GM20000 (cell line): ENCODE measurements around the gene CASP9.

Source experiments
- DNase-seq: peaks from one replicate; pipeline ENCODE4 v3.0.0; 2012; ENCODE audit warnings: low spot score
- TF ChIP-seq, protein P1 (sequence below): IDR thresholded peaks from 2 replicates; pipeline ENCODE4 v1.5.1; 2012; ENCODE audit warnings: mild to moderate bottlenecking, control low read depth; ENCODE audit errors: extremely low read depth, missing control alignments

Gene CASP9

DNA sequence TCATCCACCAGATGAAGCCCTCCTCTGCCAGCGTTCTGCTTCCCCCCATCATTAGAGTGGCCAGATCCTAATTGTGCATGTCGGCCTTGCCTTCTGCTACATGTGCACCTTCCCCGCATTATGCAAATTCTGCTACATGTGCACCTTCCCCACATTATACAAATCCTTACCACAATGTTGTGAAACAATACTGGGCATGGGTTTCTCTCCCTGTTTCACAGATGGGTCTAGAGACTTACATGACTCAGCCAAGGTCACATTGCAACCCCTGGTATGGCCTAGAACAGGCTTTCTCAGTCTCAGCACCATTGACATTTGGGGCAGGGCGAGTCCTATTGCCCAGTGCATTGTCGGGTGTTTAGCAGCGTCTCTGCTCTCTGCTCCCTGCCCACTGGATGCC lies 68.5 kb downstream of the CASP9 start:
- no peak for DNase-seq

DNA sequence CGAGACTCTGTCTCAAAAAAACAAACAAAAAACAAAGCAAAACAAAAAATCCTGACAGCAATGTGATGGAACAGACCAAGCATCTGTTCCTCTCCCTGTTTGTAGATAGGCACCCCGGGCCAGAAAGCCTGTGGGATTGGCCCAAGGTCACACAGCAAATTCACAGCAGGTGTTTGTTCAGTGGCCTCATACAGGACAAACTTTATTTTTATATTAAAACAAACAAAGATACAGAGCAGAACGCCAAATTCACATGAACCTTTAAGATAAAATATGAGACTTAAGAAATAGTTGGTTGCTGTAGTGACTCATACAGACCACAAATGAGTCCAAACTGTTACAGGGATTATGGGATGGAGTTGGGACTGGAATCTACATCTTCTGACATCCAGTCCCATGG lies 69.8 kb downstream of the CASP9 start:
- TF ChIP-seq, protein P1, sequence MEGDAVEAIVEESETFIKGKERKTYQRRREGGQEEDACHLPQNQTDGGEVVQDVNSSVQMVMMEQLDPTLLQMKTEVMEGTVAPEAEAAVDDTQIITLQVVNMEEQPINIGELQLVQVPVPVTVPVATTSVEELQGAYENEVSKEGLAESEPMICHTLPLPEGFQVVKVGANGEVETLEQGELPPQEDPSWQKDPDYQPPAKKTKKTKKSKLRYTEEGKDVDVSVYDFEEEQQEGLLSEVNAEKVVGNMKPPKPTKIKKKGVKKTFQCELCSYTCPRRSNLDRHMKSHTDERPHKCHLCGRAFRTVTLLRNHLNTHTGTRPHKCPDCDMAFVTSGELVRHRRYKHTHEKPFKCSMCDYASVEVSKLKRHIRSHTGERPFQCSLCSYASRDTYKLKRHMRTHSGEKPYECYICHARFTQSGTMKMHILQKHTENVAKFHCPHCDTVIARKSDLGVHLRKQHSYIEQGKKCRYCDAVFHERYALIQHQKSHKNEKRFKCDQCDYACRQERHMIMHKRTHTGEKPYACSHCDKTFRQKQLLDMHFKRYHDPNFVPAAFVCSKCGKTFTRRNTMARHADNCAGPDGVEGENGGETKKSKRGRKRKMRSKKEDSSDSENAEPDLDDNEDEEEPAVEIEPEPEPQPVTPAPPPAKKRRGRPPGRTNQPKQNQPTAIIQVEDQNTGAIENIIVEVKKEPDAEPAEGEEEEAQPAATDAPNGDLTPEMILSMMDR, result no peak
- no peak for DNase-seq

More for the DNA sequence above, 68.5 kb downstream of the CASP9 start:
- TF ChIP-seq, protein P1, result no peak

DNA sequence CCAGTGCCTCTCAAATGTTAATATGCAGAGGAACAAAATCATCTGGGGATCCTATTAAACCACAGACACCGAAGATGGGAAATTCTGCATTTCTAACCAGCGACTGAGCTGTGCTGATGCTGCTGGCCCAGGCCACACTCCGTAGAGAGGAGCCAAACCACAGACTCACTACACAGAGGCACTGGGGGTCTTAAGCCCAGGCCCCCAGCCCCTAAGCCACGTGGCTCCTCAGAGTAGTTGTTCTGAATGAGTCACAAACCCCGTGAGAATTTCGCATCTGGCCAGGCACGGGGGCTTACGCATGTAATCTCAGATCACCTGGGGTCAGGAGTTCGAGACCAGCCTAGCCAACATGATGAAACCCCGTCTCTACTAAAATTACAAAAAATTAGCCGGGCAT lies 70.3 kb downstream of the CASP9 start:
- DNase-seq, result no peak
- TF ChIP-seq, protein P1, result no peak

DNA sequence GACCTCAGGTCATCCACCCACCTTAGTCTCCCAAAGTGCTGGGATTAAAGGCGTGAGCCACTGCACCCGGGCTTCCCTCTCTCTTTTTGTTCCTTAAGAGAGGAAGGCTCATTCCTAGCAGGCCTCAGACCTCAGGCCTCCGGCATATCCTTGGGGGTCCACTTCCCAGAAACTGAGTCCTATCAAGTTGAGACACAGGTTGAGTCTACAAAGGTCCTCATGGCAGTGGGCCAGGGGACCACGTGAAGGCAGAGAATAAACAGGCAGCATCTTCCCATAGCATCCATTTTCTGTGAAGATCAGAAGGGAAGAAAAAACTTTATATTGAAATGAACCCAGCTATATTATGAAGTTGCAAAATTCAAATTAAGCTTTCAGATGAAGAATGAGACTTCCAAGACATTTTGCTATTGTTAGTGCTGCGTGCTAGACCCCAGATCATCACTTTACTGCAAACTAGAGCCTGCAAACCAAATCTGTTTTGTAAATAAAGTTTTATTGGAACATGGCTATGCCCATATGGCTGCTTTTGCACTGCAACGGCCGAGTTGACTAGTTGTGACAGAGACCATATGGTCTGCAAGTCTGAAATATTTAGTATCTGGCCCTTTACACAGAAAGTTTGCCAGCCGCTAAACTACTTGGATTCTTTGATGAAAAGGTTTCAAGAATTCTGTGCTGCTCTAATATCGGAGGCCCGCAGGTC lies 71.0 kb downstream of the CASP9 start:
- DNase-seq, result no peak
- TF ChIP-seq, protein P1, result no peak

DNA sequence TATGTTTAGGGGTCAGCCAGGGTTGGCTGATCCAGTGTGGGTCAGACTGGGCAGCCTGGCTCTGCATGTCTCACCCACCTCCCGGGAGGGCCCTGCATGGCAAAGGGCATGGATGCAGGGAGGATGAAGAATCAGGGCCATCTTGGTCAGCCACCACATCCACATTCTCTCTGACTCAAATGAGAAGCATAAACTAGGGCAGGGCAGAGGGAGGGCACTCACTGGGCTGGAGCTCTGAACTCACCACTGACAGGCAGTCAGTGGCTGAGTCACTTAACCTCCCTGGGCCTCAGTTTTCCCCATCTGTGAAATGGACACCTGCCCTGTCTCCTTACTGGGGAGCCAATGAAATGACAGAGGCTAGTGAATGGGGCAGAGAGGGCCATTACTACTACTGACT lies 71.8 kb downstream of the CASP9 start:
- no peak for DNase-seq
- TF ChIP-seq, protein P1, result no peak

DNA sequence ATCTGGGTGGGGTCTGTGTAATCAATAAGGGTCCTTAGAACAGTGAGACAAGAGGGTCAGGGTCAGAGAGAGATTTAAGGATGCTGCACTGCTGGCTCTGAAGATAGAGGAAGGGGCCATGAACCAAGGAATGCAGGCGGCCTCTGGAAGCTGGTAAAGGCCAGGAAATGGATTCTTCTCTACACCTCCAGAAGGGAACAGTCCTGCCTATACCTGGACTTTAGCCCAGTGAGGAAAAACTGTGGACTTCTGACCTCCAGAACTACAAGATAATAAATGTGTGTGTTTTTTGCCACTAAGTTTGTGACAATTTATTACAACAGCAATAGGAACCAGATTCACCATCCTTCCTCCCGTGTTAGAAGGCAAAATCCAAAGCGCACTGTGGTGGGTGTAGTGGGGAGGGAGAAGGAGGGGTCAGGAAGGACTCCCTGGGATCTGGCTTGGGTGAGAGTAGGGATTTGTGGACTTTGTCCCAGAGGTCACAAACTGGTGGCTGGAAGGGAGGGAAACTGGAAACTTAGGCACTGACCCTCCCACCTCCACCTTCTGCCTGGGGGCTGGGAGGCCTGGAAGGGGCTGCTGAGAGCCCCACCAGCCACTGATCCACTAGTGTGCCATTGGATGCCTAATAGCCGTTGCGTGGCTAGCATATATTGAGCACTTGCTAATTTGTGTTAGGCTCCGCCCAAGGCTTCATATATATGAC lies 72.8 kb downstream of the CASP9 start:
- DNase-seq, result no peak

DNA sequence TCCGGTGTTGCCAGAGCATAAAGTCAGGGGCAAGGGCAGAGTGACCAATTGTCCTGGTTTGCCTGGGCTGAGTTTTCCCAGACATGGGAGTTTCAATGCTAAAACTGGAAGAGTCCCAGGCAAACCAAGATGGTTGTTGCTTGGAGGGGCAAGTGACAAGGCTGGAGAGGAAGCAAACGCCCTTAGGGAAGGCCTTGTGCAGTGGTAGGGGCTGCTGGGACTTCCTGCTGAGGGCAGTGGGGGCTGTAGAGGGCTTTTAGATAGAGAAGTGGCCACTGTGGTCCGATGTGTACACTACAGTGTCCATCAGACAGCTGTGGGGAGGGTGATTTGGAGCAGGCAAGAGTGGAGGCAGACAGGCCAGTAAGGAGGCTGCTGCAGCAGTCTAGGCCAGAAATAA lies 74.4 kb downstream of the CASP9 start:
- TF ChIP-seq, protein P1, result no peak

More for the DNA sequence above, 72.8 kb downstream of the CASP9 start:
- TF ChIP-seq, protein P1, result no peak

More for the DNA sequence above, 74.4 kb downstream of the CASP9 start:
- DNase-seq, result no peak
